ENCODE results near the gene AURKAIP1.
"Not testable (repeated sequence)": the region's sequence is repeated elsewhere in the genome, so short reads cannot be mapped to it uniquely, and the experiment has no call there.

AURKAIP1 gene

DNA sequence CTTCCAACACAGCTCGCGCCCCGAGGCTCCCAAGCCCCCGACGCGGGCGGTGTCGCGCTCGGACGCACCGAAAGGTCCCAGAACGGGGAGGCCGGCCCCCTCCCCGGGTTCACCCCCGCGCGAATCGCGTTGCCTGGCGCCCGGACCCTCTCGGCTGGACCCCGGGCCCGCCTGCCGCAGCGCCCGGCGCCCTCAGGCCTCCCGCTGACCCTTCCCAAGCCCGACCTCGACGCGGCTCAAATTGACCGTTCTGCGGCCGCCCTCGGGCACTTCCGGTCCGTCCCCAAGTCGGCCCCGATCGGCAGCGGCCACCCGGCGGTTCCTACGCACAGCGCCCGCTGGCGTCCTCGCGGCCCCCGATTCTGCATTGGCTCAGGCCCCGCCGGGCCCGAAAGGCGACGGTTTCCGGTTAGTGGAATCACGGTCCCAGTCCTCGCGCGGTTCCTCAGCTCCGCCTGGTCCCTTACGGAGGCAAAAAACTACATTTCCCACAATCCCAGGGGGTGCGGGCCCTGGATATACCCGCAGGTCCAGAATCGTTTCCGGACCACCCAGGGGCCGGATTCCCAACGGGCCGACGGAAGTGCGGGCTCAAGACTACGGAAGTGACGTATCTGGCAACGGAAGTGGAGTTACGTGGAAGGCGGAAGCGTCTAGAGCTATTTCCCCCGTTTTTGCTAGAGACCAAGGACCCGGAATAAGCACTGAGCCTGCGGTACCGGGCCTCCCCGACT is at the start of gene AURKAIP1:
TSS of gene AURKAIP1 (minus strand) at position 279 of the 734 bp plus-strand sequence. CDS start 451 bp downstream, outside the sequence.
- peak; percentile 96 for DNase-seq

DNA sequence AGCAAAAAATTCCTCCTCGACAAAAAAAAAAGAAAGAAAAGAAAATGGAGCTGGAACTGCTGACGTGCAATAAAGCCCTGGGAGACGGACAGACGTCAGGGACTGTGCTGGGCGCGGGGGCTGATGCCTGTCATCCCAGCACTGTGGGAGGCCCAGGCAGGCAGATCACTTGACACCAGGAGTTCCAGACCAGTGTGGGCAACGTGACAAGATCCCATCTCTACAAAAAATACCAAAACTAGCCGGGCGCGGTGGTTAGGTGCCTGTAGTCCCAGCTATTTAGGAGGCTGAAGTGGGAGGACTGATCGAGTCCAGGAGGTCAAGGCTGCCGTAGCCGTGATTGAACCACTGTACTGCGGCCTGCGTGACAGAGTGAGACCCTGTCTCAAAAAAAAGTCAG is 49.7 kb upstream of the AURKAIP1 start:
- no peak for DNase-seq

- DNase-seq = no peak
These were observed 48.2 kb upstream of the AURKAIP1 start for GRCh38 chr1:1423245-1423597.

- DNase-seq = no peak
These were observed 47.6 kb upstream of the AURKAIP1 start for GRCh38 chr1:1422465-1423244.

DNA sequence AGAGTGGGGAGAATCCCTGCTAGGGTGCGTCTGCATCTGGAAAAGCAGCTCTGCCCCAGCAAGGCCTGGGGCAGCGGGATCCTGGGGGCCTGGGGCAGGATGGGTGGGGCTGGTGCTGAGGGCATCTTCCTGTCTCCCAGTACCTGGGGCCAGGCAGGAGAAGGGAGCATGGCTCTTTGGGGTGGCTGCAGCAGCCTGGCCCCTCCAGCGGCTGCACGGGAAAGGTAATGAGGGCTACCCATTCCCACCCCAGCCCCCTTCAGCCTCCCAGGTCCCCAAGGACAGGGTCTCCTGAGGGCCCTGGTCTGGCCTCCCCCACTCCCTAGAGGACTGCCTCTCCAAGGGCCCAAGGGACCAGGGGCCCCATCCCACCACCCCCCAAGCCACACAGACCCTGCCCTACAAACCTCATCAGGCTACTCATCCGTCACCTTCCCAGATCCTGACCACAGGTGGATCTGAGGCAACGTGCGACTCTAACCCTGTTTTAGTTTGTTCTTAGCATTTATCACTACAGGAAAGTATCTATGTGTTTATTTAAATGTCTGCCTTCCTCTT is 47.0 kb upstream of the AURKAIP1 start:
- no peak for DNase-seq

- no peak for DNase-seq
These were observed 46.3 kb upstream of the AURKAIP1 start, which contains the start of gene ANKRD65 for GRCh38 chr1:1421147-1421906. Gene ANKRD65, minus strand, starts transcription at chr1:1421276. Its CDS starts 271 bp downstream, at chr1:1421005.

DNA sequence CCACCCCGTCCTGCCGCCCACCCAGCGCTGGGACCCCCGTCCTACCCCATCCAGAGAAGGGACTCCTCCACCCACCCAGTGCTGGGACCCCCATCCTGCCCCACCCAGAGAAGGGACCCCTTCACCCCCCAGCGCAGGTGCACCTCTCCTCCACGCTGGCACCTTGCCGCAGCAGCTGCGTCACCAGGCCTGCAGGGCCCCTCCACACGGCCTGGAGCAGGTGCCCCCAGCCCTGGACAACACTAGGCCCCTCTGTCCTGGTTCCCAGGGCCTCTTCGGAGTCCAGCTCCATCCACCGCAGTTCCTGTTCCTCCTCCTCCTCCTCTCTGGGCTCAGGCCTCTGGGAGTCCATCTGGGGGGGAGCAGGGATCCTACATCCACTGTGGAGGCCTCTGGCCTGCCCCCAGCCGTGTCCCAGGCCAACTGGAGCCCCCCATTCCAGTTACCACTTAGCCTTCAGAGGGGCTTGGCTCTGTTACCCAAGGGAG is 45.7 kb upstream of the AURKAIP1 start:
- no peak for DNase-seq

DNA sequence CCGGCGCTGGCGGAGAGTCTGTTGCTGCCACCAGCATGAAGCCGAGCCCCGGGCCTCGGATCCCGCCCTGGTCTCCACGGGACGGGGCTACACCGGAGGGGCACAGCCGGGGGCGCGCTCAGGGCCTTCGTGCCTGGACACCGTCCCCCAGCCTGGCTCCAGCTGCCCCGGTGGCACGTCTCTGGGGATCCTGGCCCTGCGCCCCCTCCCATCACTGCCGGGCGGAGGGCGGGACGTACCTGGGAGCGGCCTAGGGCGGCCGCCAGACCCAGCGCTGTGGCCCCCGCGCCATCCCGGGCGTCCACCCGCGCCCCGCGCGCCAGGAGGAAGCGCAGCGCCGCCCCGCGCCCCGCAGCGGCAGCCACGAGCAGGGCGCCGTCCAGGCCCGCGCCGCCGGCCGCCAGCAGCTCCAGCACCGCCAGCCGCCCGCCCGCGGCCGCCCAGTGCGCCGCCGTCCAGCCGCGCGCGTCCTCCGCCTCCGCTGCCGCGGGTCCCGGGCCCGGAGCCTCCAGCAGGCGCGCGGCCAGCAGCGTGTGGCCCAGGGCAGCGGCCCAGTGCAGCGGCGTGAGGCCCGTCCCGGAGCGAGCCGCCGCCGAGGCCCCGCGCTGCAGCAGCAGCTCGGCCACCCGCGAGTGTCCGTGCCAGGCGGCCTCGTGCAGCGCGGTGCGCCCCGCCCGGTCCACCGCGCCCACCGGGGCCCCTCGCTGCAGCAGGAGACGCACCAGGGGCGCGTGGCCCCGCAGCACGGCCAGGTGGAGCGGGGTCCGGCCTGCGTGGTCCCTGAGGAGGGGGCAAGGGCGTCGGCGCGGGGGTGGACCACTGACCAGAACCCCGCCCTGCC is 45.0 kb upstream of the AURKAIP1 start:
- DNase-seq = no peak

DNA sequence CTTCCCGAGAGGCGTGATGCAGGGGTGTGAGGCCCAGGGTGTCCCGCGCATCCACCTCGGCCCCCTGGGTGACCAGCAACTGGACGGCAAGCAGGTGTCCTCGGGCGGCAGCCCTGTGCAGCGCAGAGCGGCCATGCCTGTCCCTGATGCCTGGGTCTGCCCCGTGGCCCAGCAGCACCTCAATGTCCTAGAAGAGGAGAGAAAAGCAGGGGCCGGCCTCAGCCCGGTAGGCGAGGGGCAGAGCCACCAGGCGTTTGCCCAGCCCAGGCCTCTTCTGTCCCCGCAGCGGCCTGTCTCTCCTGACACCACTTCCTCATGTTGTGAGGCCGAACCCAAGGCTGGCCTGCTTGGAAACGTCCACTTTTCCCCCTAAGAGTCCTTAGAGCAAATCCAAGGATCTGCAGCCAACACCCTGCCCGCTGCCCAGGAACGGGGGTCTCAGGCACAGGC is 44.4 kb upstream of the AURKAIP1 start:
- DNase-seq = no peak

- no peak for DNase-seq
These were observed 43.7 kb upstream of the AURKAIP1 start for GRCh38 chr1:1418464-1419362.

GRCh38 chr1:1417825-1418463 is 42.9 kb upstream of the AURKAIP1 start:
- not testable (repeated sequence) for DNase-seq

GRCh38 chr1:1417396-1417795 is 42.4 kb upstream of the AURKAIP1 start:
- not testable (repeated sequence) for DNase-seq

GRCh38 chr1:1415751-1416150 is 40.7 kb upstream of the AURKAIP1 start:
- DNase-seq = no peak

DNA sequence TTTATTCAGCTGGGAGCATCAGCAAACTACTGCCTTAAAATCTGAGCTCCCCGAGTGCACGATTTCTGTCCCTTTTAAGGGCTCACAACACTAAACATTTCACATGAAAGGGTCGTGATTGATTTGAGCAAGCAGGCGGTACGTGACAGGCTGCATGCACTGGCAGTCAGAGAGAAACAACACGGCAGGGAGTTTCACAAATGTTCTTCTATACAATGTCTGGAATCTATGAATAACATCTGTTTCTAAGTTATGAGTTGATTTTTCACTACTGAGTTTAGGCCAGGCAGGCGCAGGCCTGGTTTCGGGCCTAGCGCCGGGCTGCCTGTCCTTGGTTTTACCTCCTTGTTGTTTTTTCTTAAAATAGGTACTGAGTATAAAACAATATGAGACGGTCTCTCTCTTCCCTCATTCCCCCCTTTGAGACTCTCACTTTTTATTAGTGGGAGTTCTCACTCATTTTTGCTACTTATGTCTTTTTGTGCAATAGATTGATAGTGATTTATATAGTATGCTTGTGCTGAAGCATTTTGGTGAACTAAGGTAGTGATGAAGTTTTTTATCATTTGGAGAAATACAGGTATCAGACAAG is 37.4 kb upstream of the AURKAIP1 start:
- DNase-seq = not testable (repeated sequence)

DNA sequence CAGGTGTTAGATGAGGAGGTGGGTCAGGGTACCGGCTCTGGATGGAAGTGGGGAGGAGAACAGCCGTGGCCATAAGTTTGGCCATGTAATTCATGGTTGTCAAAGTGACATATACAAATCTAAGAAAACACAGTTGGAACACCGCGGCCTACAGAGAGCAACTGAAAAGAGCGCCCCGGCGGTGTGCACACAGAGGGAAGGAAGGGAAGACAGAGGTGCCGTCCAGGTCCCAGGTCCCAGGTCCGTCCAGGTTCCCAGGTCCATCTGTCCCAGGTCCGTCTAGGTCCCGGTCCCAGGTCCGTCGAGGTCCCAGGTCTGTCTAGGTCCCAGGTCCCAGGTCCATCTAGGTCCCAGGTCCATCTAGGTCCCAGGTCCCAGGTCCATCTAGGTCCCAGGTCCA is 36.6 kb upstream of the AURKAIP1 start:
- DNase-seq = no peak

- not testable (repeated sequence) for DNase-seq
These were observed 35.2 kb upstream of the AURKAIP1 start for GRCh38 chr1:1410238-1410637.

DNA sequence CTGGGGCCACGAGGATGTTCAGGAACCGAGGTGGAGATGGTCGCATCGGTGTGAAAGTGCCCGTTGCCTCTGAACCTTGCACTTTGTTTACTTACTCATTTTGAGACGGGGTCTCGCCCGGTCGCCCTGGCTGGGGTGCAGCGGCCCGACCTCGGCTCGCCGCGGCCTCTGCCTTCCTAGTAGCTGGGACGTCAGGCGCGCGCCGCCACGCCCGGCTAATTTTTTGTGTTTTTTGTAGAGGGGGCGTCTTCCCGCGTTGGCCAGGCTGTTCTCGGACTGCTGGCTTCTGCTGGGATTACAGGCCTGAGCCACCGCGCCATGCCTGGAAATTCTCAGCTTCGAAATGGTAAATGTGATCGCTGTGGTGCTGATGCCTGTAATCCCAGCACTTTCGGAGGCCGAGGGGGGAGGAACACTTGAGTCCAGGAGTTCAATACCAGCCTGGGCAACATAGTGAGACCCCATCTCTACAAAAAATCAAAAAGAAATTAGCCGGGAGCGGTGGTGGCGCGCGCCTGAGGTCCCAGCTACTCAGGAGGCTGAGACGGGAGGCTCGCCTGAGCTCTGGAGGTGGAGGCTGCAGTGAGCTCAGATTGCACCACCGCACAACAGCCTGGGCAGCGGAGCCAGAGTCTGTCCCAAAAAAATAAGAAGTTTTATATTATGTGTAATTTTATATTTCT is 32.8 kb upstream of the AURKAIP1 start:
- DNase-seq = peak; percentile 39

GRCh38 chr1:1406821-1407635 is 32.0 kb upstream of the AURKAIP1 start, which contains the start of gene MRPL20:
Gene MRPL20, minus strand, starts transcription at chr1:1407293. Its CDS starts 76 bp downstream, at chr1:1407217.
- peak; percentile 97 for DNase-seq

All from activated naive CD4-positive, alpha-beta T cell treated with Interleukin-2 at 50 U/mL for 16 hours (primary cell).